Activated T-helper 1 cell treated with anti-CD3 and anti-CD28 coated beads, Interleukin-12 subunit alpha, Interleukin-12 subunit beta, Interleukin-2, Interleukin-4 antibody, amounts not matched to agents 30 ng/mL and 10 ng/mL and 1 ng/mL, durations not matched to agents 14 hours and 24 hours and 36 hours (primary cell): ENCODE results near the gene NBPF3. TPM values are rescaled to one million over a fixed set of nuclear protein-coding genes. Genes with fewer than 3 reads are reported as not detected.
"Not testable (repeated sequence)": the region's sequence is repeated elsewhere in the genome, so short reads cannot be mapped to it uniquely, and the experiment has no call there.

Experiments used
- DNase-seq: peaks from one replicate; pipeline ENCODE4 v3.0.0; 2021; ENCODE audit warnings: low spot score
- H3K27ac Mint-ChIP-seq: one replicate; pipeline ENCODE4 v1.8.0; 2021; ENCODE audit warnings: mild to moderate bottlenecking, mixed read lengths
- H3K27me3 Mint-ChIP-seq: one replicate; pipeline ENCODE4 v1.8.0; 2022; ENCODE audit warnings: mild to moderate bottlenecking, moderate library complexity, mixed read lengths; ENCODE audit not compliant: insufficient read depth
- H3K36me3 Mint-ChIP-seq: one replicate; pipeline ENCODE4 v1.8.0; 2021; ENCODE audit warnings: low read depth, mixed read lengths
- H3K4me1 Mint-ChIP-seq: one replicate; pipeline ENCODE4 v1.8.0; 2021; ENCODE audit warnings: low read depth, mixed read lengths
- H3K4me3 Mint-ChIP-seq: one replicate; pipeline ENCODE4 v1.8.0; 2021; ENCODE audit warnings: mild to moderate bottlenecking, moderate library complexity, mixed read lengths
- H3K9me3 Mint-ChIP-seq: one replicate; pipeline ENCODE4 v1.8.0; 2021; ENCODE audit warnings: mixed read lengths
- intact Hi-C: fragments of 100-400 bp; cut with micrococcal nuclease; formaldehyde crosslinking; loops from one replicate; pipeline ENCODE4 v1.15.1; 2024
- total RNA-seq: library from RNA; stranded (reverse); gene quantifications from 2 replicates; pipeline ENCODE4 v1.2.3, GENCODE V29; 2022

The NBPF3 gene
- total RNA-seq, 1 donor from 2014 or later: 3.4 TPM

DNA sequence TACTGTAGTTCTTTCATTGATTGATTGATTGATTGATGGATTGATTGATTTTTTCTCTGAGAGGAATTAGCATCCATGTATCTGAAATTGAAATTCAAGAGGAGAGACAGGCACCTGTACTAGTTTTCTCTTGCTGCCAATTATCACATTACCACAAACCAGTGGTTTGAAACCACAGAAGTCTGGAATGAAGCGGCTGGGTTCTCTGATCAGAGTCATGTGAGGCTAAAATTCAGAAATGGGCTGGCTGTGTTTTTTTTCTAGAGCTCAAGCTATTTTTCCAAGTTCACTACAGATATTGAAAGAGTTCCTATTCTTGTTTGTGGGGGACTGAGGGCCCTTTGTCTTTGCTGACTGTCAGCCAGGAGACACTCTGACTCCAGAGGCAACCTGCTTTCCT lies 10.0 kb downstream of the NBPF3 start:
- Mint-ChIP-seq H3K9me3 (no peaks in the 10 kb centered on the region), H3K27ac (no peak overlapping the region), H3K4me3 (no peak overlapping the region), H3K36me3 (peaks cover 4% of the 10 kb centered on the region), H3K4me1 (peaks cover 14% of the 10 kb centered on the region), H3K27me3 (peaks cover 8% of the 10 kb centered on the region)
- DNase-seq: no peak
- intact Hi-C loops: no loop called here

DNA sequence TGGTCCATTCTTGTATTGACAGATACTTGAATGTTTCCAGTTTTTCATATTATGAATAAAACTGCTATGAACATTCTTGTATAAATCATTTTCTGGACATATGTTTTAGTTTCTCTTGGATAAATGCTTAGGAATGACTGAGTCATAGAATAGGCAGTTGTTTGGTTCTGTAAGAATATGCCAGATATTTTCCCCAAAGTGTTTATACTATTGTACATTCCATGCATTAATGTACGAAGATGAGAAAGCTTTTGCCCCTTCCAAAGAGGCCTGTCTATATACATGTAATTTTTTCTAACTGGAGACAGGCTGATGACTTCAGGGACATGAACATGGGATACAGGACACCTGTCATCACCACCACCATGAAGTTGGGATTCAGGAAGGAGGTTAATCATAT lies 11.3 kb downstream of the NBPF3 start:
- H3K27ac Mint-ChIP-seq: no peak overlapping the region
- peaks cover 4% of the 10 kb centered on the region for H3K36me3 Mint-ChIP-seq
- peaks cover 7% of the 10 kb centered on the region for H3K27me3 Mint-ChIP-seq
- no peak for DNase-seq
- H3K9me3 Mint-ChIP-seq: no peaks in the 10 kb centered on the region
- H3K4me3 Mint-ChIP-seq: no peak overlapping the region
- intact Hi-C loops: no loop called here
- peaks cover 14% of the 10 kb centered on the region for H3K4me1 Mint-ChIP-seq

DNA sequence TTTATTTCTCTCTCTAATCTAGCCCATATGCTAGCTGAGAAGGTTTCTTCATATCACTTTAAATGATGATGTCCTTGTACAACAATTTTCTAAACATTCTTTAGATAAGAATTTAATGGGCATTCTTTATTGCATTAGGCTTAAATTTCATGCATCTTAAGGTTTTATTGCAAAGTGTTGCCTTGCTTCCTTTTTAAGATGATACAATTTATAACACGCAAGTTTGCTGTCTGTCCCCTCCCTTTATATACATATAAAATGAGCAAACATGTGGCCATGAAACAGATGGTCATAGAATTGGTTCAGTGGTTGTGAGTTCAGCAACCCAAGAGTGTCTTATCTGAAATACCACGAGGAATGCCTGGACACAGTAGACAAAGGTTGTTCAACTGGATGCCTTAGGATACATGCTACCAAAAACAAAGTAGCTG lies 12.1 kb downstream of the NBPF3 start:
- no peaks in the 10 kb centered on the region for H3K9me3 Mint-ChIP-seq
- H3K27ac Mint-ChIP-seq: no peak overlapping the region
- DNase-seq: no peak
- H3K4me1 Mint-ChIP-seq: peaks cover 14% of the 10 kb centered on the region
- no peak overlapping the region for H3K4me3 Mint-ChIP-seq
- H3K36me3 Mint-ChIP-seq: peaks cover 4% of the 10 kb centered on the region
- intact Hi-C loops: no loop called here
- peaks cover 7% of the 10 kb centered on the region for H3K27me3 Mint-ChIP-seq

DNA sequence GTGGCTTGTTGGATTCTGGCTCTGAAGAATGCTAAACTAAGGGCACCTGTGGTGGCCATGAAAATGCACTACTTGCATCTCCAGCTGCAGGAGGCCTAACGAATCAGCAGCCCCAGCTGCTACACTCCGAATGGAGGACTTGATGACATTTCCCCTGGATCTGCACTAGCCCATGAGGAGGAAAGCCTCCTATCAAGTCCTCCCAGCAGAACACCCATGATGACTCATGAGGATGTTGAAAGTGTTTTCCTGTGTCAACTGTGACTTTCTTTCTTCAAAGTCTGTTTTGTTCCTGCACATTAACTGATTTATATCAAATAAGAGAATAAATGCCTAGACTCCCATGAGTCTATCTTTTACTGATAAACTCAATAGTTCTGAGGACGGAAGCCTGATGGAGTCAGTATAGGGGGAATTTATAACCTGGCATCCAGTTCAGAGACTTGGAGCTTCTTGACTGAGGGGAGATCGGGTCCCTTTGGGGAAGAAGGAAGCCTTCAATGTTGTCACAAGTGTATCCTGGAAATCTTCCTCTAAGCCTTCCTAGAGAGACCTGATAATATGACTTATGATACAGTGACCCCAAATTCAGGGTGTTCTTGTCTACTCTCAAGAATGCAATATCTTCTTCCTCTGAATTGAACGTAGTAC lies 14.2 kb downstream of the NBPF3 start:
- H3K27ac Mint-ChIP-seq, intact Hi-C loops: not testable (repeated sequence)
- peaks cover 14% of the 10 kb centered on the region for H3K4me1 Mint-ChIP-seq

DNA sequence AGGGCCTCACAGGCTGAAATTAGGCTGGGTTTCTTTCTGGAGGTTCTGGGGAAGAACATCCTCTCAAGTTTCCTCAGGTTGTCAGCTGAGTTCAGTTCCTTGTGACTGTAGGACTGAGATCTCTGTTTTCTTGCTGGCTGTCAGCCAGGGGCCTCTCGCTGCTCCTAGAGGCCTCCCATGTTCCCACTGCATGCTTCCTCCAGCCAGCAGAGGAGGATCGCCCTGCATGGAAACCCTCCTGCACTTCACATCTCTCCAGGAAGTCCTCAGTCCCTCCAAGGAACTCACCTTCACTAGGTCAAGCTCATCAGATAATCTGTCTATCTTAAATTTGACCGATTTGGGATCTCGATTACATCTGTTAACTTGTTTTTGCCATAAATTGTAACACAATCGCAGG lies 15.0 kb downstream of the NBPF3 start:
- DNase-seq, H3K27me3 Mint-ChIP-seq, H3K9me3 Mint-ChIP-seq, H3K36me3 Mint-ChIP-seq, H3K27ac Mint-ChIP-seq, intact Hi-C loops, H3K4me3 Mint-ChIP-seq: not testable (repeated sequence)
- peaks cover 14% of the 10 kb centered on the region for H3K4me1 Mint-ChIP-seq

More for the DNA sequence above, 14.2 kb downstream of the NBPF3 start:
- H3K4me3 Mint-ChIP-seq, H3K9me3 Mint-ChIP-seq, DNase-seq, H3K36me3 Mint-ChIP-seq, H3K27me3 Mint-ChIP-seq: not testable (repeated sequence)

DNA sequence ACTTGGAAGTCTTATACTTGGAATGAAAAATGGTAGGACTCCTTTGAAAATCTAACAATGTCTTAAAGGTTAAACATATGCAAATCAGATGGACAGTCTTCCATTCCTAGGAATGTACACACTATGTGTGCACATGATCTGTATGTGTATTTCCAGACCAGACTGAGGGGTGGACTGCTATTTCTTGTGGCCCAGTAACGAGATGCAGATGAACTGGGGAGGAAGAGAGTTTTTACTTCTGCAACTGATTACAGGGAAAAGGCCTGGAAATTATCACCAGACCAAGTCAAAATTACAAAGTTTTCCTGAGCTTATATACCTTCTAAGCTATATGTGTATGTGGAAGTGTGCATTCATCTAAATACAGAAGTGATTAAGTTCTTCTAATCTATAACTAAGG lies 17.7 kb downstream of the NBPF3 start:
- no peak for DNase-seq
- no peak overlapping the region for H3K27ac Mint-ChIP-seq
- intact Hi-C loops: no loop called here

DNA sequence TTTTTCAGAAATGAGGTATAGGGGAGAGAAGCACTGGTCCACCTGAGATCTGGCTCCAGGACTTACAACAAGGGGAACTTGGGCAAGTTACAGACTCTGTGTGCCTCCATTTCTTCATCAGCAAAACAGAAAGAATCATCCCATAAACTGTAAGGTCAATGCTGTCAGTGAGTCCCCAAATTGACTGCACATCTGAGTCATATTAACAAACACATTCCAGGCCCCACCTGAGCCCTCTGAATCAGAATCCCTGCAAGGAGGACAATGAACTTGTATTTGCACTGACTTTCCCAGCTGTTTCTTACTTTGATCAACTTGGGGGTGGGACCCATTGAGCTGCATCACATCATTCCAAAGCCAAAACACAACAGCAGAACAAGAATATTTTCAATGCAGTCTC lies 25.2 kb downstream of the NBPF3 start:
- H3K9me3 Mint-ChIP-seq, H3K4me1 Mint-ChIP-seq, H3K27me3 Mint-ChIP-seq, intact Hi-C loops, H3K27ac Mint-ChIP-seq, H3K4me3 Mint-ChIP-seq, DNase-seq, H3K36me3 Mint-ChIP-seq: not testable (repeated sequence)

More for the DNA sequence above, 17.7 kb downstream of the NBPF3 start:
- Mint-ChIP-seq H3K4me3 (no peak overlapping the region), H3K9me3 (no peaks in the 10 kb centered on the region), H3K27me3 (no peaks in the 10 kb centered on the region), H3K36me3 (no peaks in the 10 kb centered on the region), H3K4me1 (peaks cover 14% of the 10 kb centered on the region)

DNA sequence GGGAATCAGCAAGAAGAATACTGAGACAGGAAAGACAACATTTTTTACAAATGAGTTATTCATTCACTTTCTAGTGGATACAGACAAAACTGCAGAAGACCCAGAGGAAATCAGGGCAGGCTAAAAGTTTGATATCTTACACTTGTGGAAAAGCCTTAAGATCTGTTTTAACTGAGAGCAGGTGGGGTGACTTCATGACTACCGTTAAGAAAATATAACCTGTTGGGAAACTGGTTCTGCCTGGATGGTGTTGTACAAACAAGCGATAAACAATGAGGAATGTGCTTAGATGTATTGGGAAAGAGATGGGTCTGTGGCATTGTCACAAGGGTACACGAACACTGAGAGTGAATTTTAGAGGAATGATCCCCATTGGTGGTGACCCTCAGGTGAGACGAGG lies 28.0 kb downstream of the NBPF3 start:
- H3K27me3 Mint-ChIP-seq, H3K9me3 Mint-ChIP-seq, H3K4me1 Mint-ChIP-seq, DNase-seq, intact Hi-C loops, H3K27ac Mint-ChIP-seq, H3K36me3 Mint-ChIP-seq, H3K4me3 Mint-ChIP-seq: not testable (repeated sequence)

DNA sequence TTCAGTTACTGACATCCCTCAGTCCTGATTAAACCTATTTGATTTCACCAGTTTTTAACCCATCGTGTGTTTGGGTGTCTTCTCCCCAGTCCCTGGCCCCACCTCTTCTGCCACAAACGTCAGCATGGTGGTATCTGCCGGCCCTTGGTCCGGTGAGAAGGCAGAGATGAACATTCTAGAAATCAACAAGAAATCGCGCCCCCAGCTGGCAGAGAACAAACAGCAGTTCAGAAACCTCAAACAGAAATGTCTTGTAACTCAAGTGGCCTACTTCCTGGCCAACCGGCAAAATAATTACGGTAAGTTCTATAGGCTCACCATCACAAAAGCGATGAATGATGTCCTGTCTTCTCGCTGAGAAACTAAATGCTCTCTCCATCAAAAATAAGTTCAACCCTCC lies 28.7 kb downstream of the NBPF3 start:
- H3K4me3 Mint-ChIP-seq: no peak overlapping the region
- no peaks in the 10 kb centered on the region for H3K27me3 Mint-ChIP-seq
- no peak for DNase-seq
- intact Hi-C loops: no loop called here
- H3K36me3 Mint-ChIP-seq: no peaks in the 10 kb centered on the region
- no peak overlapping the region for H3K27ac Mint-ChIP-seq
- H3K4me1 Mint-ChIP-seq: no peaks in the 10 kb centered on the region
- no peaks in the 10 kb centered on the region for H3K9me3 Mint-ChIP-seq

DNA sequence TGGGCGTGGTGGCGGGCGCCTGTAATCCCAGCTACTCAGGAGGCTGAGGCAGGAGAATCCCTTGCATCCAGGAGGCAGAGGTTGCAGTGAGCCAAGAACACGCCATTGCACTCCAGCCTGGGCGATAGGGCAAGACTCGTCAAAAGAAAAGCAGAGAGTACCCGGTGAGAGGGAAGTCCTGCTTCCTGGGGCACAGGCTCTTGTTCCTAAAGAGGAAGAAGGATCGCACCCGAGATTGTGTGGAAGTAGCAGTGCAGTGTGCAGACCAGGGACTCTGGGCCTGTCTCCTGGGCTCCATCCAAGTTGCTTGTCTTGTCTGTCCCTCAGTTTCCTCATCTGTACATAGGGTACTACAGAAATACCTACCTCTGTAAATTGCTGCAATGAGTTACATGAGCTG lies 29.6 kb downstream of the NBPF3 start:
- no peaks in the 10 kb centered on the region for H3K9me3 Mint-ChIP-seq

DNA sequence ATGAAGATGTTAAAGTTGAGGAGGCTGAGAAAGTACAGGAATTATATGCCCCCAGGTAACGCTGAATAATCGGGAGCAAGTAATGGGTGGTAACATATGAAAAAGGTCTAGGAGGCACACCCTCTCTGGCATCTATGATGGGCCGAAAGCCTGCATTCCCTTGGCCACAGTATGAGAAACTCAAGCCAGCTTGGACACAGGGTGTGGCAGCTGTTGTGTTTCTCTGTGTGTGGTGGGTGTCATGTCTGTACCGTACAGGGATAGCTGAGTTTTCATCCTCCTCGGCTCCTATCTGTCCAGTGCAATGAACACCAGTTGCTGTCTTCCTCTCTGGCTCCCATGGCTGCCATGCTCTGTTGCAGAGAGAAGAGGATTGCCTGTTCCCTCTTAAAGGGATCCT lies 32.9 kb downstream of the NBPF3 start:
- Mint-ChIP-seq H3K27me3 (no peaks in the 10 kb centered on the region), H3K9me3 (no peaks in the 10 kb centered on the region), H3K4me1 (no peaks in the 10 kb centered on the region), H3K4me3 (no peak overlapping the region), H3K36me3 (no peaks in the 10 kb centered on the region), H3K27ac (no peak overlapping the region)
- DNase-seq: no peak
- intact Hi-C loops: no loop called here

More for the DNA sequence above, 29.6 kb downstream of the NBPF3 start:
- Mint-ChIP-seq H3K4me3 (no peak overlapping the region), H3K27ac (no peak overlapping the region), H3K4me1 (no peaks in the 10 kb centered on the region), H3K36me3 (no peaks in the 10 kb centered on the region), H3K27me3 (no peaks in the 10 kb centered on the region)
- no peak for DNase-seq
- intact Hi-C loops: no loop called here

DNA sequence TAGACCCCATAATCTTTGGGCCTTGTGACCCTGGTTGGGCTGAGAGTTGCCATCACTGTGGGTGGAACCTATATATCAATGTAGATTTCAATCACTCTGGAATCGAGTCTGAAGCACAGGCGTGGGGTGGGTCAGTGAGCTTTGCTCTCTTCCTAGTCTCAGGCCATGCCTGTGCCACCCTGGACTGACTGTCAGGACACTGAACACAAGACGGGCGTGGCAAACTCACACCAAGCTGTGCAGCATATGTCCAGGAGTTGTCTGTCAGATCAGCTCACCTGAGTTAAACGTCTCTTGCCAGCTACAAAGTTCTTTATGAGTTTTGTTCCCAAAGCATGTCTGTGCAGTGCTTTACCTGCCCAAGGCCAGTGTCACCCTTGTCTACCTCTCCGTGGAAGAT lies 38.4 kb downstream of the NBPF3 start:
- no peak overlapping the region for H3K27ac Mint-ChIP-seq
- intact Hi-C loops: no loop called here
- no peak overlapping the region for H3K4me3 Mint-ChIP-seq
- peaks cover 1% of the 10 kb centered on the region for H3K36me3 Mint-ChIP-seq
- H3K27me3 Mint-ChIP-seq: peaks cover 4% of the 10 kb centered on the region
- H3K9me3 Mint-ChIP-seq: no peaks in the 10 kb centered on the region
- no peaks in the 10 kb centered on the region for H3K4me1 Mint-ChIP-seq
- no peak for DNase-seq

DNA sequence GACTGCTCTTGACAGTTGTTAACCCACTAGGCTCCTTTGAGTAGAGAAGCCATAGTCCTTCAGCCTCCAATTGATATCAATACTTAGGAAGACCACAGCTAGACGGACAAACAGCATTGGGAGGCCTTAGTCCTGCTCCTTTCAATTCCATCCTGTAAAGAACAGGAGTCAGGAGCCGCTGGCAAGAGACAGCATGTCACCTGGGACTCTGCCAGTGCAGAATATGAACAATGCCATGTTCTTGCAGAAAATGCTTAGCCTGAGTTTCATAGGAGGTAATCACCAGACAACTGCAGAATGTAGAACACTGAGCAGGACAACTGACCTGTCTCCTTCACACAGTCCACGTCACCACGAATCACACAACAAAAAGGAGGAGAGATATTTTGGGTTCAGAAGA lies 43.9 kb downstream of the NBPF3 start:
- intact Hi-C loops, H3K9me3 Mint-ChIP-seq, H3K4me3 Mint-ChIP-seq, H3K4me1 Mint-ChIP-seq, DNase-seq, H3K27ac Mint-ChIP-seq, H3K27me3 Mint-ChIP-seq, H3K36me3 Mint-ChIP-seq: not testable (repeated sequence)

DNA sequence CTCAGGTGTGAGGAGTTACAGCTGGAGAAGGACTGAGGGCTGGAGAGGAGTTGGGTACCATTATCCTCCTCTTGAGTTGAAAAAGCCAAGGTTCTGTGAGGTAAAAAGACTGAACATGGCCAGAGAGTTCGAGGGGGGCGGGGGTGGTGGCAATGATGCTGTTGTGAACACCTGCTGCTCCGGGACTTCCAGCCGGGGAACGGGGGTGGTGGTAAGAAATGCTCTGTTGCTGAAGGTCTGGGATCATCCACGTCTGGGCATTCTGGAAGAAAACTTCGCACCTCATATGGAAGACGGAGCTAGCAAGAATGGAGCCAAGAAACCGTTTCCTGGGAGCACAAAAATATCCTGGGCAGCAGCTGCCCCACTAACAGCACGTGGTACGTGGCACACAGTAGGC lies 49.2 kb downstream of the NBPF3 start:
- Mint-ChIP-seq H3K4me1 (no peaks in the 10 kb centered on the region), H3K27me3 (peaks cover 4% of the 10 kb centered on the region), H3K36me3 (no peaks in the 10 kb centered on the region), H3K9me3 (no peaks in the 10 kb centered on the region), H3K27ac (no peak overlapping the region), H3K4me3 (no peak overlapping the region)
- DNase-seq: no peak
- intact Hi-C loops: no loop called here
